Esophagus muscularis mucosa (tissue), 3 donors: ENCODE results near the gene GATA2.

Source experiments
- POLR2A ChIP-seq: fragments of 450-650 bp; IDR thresholded peaks from one replicate; pipeline ENCODE4 v1.6.1; 2017; ENCODE audit warnings: antibody characterized with exemption, moderate library complexity, mild to moderate bottlenecking, low read depth
- POLR2AphosphoS5 ChIP-seq, 2 donors: sonication (generic); formaldehyde crosslinking; IDR thresholded peaks; one replicate each; pipeline ENCODE4 v1.6.1; 2017; ENCODE audit warnings: antibody characterized with exemption in 2 of 2
- TF ChIP-seq, protein P1 (sequence below), 3 experiments: fragments of 200-600 bp in 2 of 3; fragments of 450-650 bp in 1 of 3; sonication (generic) in 2 of 3; IDR thresholded peaks; one replicate each; pipeline ENCODE4 v1.5.1; 2017 to 2019; ENCODE audit warnings: antibody characterized with exemption in 3 of 3, mild to moderate bottlenecking in 2 of 3, moderate library complexity in 1 of 3

DNA sequence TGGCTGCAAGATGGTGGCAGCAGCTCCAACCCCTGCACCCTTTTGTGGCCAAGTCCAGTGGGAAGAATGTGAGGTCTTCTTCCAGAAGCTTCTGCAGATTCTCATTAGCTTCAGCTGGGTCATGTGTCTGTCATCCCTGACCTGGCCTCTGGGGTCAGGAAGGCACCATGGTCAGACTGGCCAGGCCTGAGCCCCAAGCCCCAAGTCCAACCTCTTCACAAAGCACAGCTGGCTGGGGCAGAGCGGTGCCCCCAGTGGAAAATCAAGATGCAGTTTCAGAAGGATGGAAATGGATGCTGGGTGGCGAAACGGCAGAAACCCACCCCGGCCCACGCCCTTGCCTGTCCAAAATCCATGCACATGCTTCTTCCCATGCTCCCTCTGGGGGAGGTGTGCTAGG is 15.9 kb upstream of the GATA2 start:
- TF ChIP-seq POLR2AphosphoS5 (IDR thresholded peaks at IDR 0.05), result no peak
- TF ChIP-seq, protein P1, sequence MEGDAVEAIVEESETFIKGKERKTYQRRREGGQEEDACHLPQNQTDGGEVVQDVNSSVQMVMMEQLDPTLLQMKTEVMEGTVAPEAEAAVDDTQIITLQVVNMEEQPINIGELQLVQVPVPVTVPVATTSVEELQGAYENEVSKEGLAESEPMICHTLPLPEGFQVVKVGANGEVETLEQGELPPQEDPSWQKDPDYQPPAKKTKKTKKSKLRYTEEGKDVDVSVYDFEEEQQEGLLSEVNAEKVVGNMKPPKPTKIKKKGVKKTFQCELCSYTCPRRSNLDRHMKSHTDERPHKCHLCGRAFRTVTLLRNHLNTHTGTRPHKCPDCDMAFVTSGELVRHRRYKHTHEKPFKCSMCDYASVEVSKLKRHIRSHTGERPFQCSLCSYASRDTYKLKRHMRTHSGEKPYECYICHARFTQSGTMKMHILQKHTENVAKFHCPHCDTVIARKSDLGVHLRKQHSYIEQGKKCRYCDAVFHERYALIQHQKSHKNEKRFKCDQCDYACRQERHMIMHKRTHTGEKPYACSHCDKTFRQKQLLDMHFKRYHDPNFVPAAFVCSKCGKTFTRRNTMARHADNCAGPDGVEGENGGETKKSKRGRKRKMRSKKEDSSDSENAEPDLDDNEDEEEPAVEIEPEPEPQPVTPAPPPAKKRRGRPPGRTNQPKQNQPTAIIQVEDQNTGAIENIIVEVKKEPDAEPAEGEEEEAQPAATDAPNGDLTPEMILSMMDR (IDR thresholded peaks at IDR 0.05), result no peak
- no peak for TF ChIP-seq POLR2A
